Astrocyte of the hippocampus (primary cell): ENCODE measurements around the gene EIF4G1.
A peak's percentile ranks its signal among the peaks of the same experiment; 100 is the strongest.

Source experiments
- DNase-seq: peaks from one replicate; pipeline ENCODE4 v3.0.0; 2011; ENCODE audit warnings: low read depth, low spot score

Gene EIF4G1

DNA sequence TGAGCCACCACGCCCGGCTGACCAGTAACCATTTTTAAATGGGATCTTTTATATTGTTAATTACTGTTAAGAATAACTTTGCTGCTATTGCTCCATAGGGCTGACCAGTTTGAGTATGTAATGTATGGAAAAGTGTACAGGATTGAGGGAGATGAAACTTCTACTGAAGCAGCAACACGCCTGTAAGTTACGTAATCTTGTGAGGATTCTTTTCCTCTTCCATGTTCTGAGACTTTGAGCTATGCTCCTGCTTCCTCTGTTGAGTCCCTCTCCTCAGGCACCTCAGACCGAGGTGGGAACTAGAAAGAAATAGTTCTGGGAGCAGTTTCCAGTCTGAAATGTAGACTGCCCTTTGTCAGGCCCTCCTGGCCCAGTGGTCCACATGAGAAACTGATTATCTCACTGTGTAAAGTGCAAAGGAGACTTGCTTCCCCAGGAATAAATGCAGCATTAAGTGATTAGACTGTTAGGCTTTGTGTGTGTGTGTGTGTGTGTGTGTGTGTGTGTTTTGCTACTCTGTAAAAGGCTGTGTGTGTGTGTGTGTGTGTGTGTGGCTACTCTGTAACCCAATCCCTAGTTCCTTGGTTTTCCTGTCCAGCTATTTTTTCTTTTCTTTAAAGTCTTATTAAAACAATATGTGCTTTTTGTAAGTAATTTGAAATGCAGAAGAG, 52.3 kb downstream of the EIF4G1 start:
- no peak for DNase-seq

DNA sequence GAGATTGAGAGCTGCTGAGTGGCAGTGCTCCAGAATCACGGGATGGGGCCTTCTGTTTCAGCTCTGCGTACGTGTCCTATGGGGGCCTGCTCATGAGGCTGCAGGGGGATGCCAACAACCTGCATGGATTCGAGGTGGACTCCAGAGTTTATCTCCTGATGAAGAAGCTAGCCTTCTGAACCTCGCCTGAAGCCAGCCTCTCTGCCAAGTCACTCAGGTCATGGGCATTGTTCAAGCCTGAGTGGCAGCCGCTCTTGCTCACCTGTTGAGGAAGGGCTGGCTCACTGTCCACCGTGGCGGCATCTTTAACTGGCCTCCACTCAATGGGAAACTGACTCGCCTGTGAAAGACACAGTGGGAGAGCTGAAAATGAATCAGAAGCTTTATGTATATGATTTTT, 53.7 kb downstream of the EIF4G1 start:
- no peak for DNase-seq

DNA sequence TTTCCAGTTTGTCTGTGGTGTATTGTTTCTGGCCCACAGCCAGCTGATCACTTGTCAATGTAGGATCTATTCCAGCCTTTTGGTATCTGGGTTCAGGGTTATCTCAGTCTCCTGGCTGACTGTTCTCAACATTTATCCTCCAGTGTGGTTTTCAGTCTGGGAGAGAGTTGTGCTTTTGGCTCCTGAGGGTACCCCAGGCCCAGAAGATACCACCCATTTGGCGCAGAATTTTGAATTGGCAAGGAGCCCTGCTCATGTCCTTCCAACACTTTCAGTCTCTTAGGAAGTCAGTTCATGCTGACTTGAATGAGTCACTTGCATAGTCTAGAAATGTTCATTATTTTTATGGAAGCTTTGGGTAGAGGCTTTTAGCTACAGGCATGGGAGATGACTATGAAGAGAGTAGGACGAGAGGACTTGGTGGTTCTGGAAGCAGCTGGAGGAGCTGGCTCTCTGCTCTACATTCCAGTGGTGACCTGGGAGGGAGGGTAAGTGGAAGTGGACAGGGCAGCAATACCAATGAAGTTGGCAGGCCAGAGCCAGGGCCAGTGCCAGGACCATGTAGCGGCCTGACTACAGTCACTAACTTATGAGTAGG, 54.3 kb downstream of the EIF4G1 start:
- peak; percentile 83 for DNase-seq

DNA sequence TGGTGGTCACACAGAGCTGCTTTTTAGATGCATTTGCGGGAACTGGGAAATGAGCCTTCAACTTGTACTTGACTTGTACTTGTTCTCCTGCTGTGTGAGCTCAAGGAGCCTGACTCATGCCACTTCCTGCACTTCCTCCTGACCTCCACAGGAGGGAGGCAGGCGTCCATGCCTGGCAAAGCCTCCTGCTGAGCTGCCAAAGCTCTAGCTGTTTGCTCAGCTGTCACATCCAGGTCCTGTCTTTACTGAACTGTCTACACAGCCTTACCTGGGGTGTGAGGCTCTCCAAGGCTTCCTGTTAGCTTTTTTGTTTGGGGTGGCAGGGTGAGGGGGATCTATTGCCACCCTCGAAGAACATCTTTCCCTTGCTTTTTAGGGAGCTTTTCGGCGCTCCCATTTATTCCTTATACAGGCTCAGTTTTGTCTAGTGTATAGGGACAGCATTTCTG, 57.2 kb downstream of the EIF4G1 start:
- peak; percentile 94 for DNase-seq

DNA sequence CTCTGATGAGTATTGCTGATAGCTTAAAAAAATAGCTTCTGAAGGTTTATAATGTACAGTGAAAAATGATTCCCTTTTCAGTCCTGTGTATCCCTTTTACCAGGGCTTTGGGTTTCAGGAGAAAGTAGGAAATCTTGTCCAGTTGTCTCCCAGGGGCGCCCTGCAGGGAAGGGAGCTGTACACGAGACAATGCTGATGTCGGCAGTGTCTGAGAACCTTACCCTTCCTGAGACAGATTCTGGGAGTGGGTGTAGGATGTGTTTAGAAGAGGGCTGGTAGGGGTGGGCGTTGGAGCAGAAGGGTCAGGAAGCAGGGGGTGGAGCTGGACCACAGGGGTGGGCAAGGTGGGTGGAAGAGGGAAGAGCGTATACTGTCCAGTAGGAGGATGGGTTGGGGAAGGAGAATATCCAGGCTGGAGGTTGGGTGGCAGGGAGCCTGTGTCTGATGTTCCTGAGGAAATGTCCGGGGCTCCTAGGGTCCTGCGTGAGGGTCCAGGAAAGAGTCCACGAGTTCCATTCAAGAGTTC, 58.0 kb downstream of the EIF4G1 start:
- no peak for DNase-seq

DNA sequence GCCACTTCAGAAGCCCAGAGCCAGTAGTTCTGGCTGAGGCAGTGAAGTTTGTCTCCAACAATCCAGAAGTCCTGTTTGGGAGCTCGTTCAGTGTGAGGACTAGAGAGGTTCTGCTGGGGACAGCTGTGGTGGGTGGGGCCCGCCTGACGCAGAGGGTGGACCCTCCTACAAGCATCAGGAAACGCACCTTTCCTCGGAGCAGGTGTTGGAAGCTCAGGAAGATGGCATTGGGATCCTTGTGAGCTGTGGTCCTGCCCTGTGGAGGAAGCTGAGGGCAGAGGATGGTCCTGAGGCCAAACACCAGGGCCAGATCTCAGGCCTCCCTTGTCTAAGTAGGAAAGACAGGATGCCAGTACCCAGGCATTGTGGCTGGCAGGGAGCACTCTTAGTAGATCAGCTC, 58.5 kb downstream of the EIF4G1 start:
- DNase-seq: no peak

DNA sequence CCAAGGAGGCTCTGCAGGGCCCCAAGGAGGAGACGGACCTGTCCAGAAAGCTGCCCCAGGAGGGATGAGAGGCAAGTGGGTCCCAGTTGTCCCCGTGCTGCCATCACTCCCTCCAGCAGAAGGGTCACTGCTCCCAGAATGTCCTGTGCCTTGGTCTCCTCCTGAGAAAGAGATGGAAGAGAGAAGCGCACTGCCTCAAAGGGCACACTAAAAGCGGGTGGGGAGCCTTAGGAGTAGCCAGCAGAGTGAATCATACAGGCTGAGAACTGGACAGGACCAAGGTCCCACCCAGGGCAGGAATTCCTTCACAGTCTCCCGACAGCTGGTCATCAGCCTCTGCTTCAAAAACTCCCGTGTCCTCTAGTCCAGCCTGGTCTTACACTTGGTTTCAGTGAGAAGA, 59.0 kb downstream of the EIF4G1 start:
- DNase-seq: no peak

DNA sequence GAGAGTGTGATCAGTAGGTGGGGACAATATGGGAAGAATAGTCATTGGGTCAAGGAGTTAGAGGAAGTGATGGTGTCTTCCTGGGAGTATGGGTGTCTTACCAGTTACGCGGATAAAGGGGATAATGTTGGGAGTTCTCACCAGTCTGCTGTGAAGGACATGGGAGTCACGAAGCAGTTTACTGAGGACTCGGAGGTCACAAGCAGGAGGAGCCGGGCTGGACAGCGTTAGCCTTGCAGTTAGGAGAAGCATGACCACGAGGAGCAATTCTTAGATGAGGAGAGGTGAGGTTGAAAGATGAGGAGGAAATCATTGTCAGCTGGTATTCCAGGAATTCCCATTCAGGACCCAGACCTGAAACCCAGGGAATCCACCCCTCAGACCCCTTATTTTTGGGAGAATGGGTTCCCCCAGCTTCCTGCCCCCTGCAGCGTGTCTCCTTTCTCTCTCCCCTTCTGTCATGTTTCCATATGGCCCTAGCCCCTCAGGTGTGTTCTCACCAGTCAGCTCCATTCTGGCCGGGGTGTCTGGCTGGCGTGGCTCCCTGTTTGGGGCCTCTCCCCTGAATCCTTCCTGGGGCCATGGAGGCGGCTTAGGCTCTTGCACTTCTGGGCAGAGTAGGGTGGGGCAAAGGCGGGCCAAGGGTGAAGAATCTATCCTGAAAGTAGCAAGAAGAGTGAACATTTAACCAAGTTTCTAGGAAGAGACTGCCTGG, 61.5 kb downstream of the EIF4G1 start:
- DNase-seq: no peak

DNA sequence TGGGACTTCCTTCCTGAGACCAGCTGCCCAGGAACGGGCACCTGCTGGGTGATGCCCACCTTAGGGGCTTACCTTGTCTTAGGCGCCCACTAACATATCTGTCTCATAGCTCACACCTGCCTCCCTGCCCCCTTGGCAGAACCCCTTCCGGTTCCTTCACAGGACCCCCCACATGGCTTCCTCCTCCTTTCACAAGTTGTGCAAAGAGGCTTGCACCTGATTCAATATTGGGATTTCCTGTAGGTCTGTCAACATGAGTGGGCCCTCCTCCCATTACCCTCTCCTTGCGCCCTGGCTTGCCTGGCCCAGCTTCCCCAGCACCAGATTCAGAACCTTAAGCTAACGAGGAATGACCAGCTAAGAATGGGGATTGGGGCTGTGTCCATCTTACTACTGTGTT, 63.0 kb downstream of the EIF4G1 start:
- DNase-seq: no peak

DNA sequence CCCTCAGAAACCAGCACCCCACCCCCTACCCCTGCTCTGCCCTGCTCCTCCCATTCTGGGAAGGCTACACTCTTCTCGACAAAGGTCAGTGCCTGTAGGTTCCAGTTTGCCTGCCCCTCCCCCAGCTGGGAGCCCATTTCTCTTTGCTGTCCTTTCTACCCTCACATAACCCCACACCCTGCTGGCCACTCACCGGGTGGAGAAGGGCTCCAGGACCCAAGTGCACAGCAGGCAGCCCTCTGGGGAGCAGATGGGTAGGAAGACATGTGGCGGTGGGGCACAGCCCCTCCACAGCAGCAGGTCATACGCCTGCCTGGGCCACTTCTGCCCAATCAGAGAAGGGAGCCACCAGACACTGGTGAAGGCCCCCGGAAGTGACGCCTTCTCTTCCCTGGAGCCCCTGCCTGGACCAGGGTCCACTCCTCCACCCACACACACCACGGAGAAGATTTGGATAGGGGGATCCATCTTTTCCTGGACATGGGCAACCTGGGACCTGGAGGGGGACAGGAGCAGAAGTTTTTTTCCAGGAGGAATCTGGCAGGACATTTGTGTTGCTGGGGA, 63.6 kb downstream of the EIF4G1 start, which contains the start of gene THPO:
THPO (minus strand) TSS at position 326 of the 564 bp plus-strand sequence. CDS start 1,948 bp downstream, outside the sequence.
- no peak for DNase-seq

DNA sequence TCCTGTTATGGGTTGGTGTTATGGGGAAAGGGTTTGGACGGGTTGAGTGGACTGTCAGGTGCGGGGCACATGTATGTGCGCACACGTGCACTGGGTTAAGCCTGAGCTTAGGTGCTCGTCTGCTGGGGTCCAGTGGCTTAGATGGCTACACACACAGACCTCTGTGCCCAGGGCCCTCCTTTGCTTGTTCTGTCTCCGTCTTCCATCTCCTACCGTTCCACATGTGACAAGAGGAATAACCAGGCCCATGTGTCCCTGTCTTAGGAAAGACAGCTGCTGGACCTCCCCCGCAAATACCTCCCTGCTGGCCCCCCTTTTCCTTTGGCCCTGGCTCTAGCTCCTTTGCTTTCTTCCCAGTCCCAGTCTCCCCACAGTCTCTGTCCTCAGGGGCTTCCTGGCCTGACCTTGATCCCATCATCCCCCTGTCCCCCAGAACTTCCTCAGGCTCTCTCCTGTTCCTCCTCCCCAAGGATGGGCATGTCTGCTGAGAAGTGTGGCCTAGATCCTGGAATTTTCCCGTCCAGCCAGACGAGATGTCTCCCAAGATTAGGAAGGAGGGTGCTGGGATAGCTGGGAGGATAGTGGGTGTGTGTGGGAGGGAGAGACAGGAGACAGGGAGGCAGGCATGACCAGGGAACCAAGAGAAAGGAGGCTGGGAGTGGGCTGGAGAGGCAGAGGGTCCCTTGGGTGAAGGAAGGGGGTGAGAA, 64.4 kb downstream of the EIF4G1 start:
- DNase-seq: no peak

DNA sequence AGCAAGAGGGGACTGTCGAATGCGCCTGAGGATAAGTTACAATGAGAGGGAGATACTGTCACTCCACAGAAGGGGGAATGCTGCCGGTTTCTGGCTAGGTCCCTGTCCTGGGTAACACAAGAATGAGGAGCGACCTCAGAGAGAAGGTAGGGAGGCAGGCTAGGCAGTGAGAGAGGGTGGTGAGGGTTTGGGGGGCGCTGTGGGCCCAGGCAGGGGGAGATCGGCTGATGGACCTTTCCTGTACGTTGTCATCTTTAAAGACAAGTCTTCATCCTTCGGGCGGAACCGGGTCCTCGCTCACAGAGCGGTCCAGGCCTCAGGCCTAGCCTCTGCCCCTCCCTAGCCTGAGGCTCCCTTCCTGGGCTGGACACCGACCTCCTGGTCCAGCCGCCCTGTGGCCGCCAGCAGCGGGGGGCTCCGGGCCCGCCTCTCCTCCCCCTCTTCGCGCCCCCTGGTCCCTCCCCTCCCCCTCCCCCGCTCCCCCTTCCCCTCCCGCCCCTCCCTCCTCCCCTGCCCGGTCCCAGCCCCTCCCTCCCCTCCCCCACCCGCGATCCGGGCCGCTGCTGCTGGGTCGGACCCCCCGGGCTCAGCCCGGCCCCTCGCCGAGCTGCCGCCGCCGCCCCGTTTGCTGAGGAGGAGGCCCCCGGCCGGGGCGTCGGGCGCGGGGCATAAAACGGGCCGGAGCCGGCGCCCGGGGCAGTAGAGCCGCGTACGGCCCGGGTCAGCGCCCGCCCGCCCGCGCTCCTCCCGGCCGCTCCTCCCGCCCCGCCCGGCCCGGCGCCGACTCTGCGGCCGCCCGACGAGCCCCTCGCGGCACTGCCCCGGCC, 65.2 kb downstream of the EIF4G1 start, which contains the start of gene CHRD:
CHRD (plus strand) TSS at position 697 of the 827 bp plus-strand sequence. CDS start 265 bp downstream, outside the sequence.
- DNase-seq: no peak

DNA sequence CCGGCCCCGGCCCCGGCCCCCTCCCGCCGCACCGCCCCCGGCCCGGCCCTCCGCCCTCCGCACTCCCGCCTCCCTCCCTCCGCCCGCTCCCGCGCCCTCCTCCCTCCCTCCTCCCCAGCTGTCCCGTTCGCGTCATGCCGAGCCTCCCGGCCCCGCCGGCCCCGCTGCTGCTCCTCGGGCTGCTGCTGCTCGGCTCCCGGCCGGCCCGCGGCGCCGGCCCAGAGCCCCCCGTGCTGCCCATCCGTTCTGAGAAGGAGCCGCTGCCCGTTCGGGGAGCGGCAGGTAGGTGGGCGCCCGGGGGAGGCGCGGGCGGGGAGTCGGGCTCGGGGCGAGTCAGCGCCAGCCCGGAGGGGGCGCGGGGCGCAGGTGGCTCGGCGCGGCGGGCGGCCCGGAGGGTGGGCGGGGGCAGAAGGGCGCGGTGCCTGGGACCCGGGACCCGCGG, 65.8 kb downstream of the EIF4G1 start:
- peak; percentile 77 for DNase-seq

DNA sequence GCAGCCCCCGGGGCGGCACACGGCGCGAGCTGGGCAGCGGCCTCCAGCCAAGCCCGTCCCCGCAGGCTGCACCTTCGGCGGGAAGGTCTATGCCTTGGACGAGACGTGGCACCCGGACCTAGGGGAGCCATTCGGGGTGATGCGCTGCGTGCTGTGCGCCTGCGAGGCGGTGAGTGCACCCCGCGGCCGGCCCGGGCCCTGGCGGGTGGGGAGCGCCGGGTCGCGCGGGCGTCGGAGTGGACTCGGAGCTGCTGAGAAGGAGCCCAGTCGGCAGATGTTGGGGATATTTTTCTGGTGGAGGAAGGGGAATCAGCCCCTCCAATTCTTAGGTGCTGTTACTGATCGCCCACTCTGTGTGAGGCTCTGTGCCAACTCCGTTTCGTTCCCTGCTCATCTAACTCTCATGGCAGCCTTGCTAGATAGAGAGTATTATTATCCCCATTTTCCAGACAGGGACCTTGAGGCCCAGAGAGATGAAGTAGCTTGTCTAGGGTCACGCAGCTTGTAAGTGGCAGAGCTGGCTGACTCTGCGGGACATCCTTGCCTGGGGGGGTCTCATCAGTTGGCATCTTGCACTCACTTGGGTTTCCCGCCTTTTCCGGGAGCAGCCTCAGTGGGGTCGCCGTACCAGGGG, 66.3 kb downstream of the EIF4G1 start:
- DNase-seq: no peak

DNA sequence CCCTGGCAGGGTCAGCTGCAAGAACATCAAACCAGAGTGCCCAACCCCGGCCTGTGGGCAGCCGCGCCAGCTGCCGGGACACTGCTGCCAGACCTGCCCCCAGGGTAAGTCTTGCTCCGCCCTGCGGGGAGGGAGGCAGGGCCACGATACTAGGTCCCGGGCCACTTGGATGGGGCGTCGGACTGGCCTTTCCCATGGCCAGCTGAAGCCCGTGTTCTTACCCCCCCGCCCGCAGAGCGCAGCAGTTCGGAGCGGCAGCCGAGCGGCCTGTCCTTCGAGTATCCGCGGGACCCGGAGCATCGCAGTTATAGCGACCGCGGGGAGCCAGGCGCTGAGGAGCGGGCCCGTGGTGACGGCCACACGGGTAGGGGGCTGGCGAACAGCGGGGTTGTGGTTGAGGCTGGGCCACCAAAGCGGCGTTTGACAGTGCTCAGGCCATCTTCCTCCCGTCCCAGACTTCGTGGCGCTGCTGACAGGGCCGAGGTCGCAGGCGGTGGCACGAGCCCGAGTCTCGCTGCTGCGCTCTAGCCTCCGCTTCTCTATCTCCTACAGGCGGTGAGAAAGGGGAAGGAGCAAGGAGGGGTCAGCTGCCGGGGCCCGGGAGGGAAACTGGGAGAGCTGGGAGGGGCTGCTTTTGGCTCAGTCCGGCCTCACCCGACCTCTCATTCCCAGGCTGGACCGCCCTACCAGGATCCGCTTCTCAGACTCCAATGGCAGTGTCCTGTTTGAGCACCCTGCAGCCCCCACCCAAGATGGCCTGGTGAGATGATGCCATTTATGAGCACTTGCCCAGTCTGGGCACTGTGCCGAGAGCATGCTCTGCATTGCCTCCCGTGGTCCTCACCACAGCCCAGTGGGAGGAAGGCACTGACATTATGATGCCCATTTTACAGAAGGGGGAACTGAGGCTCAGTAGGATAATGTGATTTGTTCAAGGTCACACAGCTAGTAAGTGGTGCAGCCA, 67.1 kb downstream of the EIF4G1 start:
- no peak for DNase-seq

DNA sequence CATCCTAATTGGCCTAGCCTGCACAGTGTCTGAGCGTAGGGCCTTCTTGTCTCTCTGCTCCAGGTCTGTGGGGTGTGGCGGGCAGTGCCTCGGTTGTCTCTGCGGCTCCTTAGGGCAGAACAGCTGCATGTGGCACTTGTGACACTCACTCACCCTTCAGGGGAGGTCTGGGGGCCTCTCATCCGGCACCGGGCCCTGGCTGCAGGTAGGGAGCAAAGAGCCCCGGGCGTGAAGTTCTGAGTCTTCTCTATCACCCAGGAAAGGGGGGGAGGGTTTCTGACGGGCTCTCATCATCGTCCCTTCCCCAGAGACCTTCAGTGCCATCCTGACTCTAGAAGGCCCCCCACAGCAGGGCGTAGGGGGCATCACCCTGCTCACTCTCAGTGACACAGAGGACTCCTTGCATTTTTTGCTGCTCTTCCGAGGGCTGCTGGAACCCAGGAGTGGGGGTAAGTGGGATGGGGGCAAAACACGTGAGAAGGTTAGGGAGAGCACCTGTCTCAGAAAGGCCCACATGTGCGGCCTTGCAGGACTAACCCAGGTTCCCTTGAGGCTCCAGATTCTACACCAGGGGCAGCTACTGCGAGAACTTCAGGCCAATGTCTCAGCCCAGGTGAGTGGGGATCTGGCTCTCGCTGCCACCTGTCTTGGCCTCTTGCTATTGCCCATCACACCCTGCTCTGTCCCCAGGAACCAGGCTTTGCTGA, 68.1 kb downstream of the EIF4G1 start:
- no peak for DNase-seq

DNA sequence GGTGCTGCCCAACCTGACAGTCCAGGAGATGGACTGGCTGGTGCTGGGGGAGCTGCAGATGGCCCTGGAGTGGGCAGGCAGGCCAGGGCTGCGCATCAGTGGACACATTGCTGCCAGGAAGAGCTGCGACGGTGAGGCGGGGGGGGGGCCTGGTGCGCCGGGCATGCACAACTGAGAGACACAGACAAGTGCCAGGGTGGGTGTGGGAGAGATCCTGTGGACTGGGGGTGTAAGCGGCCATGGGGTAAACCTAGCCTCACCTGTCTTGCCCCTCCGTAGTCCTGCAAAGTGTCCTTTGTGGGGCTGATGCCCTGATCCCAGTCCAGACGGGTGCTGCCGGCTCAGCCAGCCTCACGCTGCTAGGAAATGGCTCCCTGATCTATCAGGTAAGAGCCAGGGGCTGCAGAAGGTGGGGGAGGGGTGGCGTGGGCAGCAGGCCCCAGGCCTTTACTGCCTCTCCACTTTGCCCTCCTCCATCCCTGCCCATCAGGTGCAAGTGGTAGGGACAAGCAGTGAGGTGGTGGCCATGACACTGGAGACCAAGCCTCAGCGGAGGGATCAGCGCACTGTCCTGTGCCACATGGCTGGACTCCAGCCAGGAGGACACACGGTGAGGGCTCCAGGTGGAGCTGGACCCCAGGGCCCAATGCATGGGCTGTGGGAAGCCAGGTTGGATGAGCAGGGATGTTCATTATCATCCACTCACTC, 68.8 kb downstream of the EIF4G1 start:
- no peak for DNase-seq

DNA sequence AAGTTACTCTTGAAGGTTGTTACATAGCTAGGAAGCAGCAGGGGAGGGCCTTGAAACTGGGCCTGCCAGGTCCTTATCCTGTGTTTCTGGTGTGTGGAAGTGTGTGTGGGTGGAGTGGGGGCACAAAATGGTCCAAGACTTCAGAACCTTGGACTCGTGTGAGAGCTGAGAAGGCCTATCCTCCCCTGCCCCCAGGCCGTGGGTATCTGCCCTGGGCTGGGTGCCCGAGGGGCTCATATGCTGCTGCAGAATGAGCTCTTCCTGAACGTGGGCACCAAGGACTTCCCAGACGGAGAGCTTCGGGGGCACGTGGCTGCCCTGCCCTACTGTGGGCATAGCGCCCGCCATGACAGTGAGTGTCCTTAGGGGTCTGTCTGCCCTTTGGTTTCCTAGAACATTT, 69.9 kb downstream of the EIF4G1 start:
- DNase-seq: no peak
